Activated T-helper 1 cell treated with anti-CD3 and anti-CD28 coated beads, Interleukin-2, amount 50 U/mL, for 16 hours (primary cell): ENCODE data around the gene ASAP2.
"Not testable (repeated sequence)": the region's sequence is repeated elsewhere in the genome, so short reads cannot be mapped to it uniquely, and the experiment has no call there.

Experiments used
- DNase-seq, 2 donors: peaks; one replicate each; pipeline ENCODE4 v3.0.0-alpha.2; 2020; ENCODE audit warnings: low read depth in 1 of 2, low spot score in 1 of 2

ASAP2 gene

GRCh38 chr2:9210030-9210429 is 3.4 kb downstream of the ASAP2 start:
- no peak for DNase-seq

DNA sequence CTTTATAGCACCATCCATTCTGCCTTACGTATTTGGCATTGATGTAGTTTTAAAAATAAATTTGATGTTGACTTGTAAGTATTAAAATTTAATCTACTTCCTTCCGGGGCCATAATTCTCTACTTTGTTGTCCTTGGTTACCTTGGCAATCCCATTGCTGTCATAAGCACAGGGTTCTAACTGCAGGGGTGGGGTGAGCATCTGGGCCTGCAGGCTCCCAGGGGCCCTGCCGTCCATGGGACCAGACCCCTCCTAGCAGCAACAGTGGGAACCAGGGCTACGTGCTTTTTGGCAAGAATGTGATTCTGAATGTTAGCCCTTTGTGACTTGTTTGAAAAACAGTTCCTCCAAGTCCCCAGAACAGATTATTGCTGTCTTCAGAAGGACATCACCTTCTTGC is 4.9 kb downstream of the ASAP2 start:
- DNase-seq: no peak

GRCh38 chr2:9212010-9212635 is 5.5 kb downstream of the ASAP2 start:
- no peak for DNase-seq

- DNase-seq: no peak
These were observed 6.2 kb downstream of the ASAP2 start for GRCh38 chr2:9212661-9213411.

- DNase-seq: no peak
These were observed 7.0 kb downstream of the ASAP2 start for GRCh38 chr2:9213477-9214051.

DNA sequence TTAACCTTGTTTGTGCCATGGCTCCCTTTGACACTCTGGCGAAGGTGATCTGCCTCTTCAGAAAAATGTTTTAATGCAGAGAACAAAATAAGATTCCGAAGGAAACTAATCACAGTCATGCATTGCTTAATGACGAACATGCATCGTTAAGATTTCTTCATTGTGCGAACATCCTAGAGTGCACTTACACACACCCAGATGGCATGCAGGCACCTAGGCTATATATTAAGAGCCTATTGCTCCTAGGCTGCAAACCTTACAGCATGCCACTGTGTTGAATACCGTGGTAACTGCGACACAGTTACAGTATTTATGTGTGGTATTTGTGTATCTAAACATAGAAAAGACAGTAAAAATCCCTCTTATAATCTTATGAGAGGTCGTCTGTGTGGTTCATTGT is 8.3 kb downstream of the ASAP2 start:
- DNase-seq: no peak

DNA sequence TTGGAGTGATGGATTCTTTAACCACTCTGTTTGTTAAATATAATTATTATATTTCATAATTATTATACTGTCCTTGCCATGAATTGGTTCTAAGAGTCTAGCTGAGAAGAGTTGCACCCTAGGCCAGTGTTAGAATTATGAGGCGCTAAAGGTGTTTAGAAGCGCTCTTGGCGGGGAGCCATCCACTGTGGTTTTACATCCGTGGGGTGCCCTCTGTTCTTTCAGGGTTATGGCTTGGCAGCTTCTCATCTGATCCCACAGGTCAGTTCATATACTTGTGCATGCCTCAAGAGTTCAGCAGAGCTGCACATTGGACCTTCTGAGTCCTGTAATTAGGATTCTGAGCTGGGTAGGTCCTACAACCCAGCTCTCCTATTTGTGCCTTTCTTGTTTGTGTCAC is 9.1 kb downstream of the ASAP2 start:
- DNase-seq: no peak

DNA sequence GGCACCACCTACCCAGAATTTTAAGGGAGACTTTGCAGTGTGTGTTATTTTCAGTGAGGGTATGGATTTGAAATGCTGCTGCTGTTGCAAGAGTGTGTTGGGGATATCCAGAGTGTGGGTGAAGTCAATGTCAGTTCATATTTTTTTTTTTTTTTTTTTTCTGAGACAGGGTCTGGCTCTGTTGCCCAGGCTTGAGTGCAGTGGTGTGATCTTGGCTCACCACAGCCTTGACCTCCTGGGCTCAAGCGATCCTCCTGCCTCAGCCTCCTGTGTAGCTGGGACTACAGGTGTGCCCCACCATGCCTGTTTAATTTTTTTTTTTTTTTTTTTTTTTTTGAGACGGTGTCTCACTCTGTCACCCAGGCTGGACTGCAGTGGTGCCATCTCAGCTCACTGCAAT is 9.5 kb downstream of the ASAP2 start:
- DNase-seq: not testable (repeated sequence)

DNA sequence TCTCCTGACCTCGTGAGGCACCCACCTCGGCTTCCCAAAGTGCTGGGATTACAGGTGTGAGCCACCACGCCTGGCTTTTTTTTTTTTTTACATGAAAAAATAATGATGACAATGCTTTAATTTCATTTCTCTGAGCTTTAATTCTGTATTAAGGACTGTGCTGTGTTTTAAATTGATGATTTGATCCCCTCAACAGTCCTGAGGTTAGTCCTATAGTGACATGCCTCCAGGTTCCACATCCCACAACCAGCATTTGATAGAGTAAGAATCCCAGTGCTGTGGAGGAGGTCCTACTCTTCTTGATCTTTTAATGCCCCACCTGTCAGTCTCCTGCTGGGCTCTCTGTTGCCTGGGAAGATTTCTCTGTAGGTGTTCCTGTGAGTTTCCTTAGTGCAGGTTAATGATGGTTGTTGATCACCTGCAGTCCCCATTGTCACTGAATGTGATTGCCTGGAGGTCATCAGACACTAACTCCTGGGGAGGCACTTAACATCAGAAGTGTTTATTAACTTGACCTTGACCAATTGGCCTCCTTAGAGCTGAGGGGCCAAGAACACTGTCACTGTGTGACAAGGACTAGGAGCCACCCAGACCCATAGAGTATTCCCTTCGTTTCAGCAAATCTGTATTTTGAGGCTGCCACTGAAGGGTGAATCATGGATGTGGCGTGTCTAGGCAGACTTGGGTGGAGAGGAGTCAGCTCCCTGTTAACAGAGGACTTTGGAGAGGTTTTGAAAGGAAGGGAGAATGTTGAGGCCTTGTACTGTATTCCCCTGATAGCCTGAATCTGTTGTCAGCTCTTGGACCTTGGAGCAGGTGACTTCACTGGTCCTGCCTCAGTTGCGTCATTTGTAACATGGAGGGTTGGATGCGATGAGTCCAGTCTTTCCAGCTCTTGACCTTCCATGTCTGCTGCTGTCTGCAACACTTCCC is 11.5 kb downstream of the ASAP2 start:
- no peak for DNase-seq

DNA sequence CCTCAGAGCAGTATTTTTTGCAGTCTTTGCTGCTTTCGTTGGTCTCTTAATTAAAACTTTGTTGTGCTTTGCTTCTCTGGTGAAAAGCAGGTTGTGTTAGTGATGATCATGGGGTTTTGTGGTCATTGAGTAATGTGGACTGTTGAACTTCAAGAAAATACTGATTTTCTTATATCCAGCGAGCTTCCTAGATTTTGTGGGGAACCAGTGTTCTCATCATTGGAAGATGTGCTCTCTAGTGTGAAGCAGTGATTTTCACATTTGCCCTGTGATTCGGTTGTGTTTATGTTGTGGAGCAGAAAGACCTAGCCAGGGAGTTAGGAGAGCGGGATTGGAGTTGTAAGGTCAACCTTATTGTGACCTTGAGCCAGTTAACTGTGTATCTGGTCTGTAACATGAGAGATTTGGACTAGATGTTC is 12.4 kb downstream of the ASAP2 start:
- DNase-seq: no peak

DNA sequence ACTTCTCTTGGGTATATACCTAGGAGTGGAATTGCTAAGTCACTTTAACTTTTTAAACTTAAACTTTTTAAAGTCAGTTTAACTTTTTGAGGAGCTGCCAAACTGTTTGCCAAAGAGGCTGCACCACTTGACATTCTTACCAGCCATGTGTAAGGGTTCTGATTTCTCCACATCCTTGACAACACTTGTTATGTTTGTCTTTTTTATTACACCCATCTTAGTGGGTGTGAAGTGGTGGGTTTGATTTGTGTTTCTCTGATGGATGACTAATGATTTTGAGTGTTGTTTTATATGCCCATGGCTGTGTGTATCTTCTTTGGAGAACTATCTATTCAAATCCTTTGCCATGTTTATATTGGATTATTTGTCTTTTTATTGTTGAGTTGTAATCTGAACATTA is 13.6 kb downstream of the ASAP2 start:
- no peak for DNase-seq

GRCh38 chr2:9221223-9221622 is 14.6 kb downstream of the ASAP2 start:
- DNase-seq: no peak

DNA sequence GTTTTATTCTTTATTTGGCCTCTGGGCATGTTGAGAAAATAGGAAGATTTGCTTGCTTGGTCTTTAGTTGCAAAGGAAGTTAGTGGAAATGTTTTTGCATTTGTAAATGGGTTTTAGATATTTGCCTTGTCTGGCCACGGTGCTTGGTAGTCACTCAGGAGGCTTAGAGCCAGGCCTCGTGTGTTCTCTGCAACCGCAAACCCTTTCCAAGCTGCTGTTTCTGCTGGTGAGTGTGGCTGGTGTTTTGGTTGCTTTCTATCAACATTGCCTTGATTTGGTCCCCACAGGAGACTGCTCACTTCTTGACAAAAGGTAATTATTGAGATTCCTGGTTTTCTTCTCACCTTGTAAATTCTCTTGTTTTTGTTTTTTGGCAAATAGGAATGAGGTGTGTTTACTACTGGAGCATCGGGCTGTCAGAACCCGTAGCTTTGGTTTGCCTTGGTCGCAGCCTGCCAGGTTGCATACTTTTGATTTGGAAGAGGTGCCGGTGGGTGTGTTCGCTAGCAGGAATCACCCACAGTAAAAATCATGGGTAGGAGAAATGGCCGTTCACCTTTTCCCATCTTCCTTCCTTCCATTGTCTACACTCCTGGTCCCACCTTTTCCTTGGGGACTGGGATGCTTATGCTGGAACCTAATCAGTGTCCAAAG is 15.8 kb downstream of the ASAP2 start:
- no peak for DNase-seq

- no peak for DNase-seq
These were observed 16.3 kb downstream of the ASAP2 start for GRCh38 chr2:9222893-9223287.

DNA sequence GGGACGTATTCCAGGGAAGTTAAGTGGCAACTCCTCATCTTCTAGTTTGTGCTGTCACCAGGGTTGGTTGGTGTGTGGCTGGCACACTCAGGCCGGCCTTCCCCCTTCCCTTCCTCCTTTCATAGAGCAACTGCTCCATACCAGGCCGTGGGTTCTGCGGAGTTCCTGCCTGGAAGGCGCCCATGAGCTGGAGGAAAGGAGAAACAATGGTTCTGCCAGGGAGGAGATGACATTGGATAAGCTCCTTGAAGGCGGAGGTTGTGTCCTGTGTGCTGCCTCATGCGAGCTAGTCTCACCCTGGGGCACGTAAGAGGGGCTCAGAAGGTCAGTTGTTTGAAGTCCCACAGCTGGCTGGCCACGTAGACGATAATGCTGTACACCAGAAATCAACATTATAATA is 19.2 kb downstream of the ASAP2 start:
- no peak for DNase-seq

DNA sequence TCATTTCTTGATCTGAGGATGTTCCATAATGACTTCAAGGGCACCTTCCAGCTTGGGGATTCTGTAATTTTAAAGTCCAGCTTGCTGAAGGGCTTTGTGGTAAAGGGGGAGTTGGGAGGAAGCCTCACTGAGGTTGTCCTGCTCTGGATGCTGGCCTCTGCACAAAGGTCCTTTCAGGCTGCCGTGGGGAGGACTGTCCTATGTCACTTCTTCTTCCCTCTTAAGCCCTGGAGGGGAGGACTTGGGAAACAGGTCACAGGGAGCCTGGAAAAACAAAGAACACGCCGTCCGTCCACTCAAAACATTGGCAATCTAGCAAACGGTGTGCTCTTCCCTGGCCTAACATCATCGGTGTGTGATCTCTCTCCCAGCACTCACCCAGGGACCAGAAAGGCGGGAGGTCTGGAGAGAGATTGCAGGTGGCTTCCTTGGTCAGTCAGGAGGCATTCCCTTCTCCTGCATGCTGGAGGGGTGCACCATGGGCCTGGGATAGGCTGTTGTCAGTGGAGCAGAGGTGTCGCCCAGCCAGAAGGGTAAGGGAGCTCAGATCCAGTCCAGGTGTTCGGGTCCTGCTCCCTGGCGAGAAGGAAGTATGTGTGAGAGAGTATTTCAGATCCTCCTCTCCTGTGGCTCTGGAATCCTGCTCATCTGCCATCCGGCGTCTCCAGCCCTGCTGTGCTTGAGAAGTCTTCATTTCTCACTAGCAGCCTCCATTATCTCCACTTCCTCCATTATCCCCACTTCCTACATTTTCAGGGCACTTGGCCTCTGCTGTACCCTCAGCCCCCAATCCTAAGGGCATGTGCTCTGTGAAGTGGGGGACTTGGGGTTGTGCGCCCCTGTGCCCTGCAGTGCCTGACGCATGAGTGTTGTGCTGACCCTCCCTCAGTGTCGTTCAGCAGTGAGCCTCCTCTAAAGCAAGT is 20.1 kb downstream of the ASAP2 start:
- DNase-seq: no peak

DNA sequence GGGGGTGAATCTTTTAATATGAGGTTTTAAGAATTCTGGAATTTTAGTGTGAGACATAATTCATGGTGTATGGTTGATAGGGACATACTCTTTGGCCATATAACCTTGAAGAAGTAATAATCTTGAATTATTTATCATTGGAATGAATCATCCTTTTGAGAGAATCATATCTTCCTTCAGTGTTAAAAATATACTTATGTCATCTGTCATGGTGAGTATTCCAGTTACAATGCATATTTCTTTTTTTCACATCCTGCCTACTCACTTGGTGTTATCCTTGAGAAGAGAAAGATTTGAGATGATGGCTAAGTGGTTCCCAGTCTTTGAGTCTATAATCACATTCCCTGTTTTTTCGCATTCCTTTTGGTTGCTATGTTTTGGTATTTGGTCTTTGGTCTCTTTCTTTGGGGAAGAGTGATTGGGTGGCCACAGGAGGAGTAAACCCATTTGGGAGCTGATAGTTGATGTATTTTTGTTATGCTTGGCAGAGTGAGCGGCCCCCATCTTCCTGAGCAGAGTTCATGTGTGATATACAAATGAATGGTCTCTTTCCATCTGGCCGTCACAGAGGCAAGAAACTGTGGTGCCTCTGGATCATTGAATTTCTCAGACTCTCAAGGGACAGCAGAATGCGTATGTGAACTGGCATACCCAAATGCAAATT is 21.6 kb downstream of the ASAP2 start:
- no peak for DNase-seq

GRCh38 chr2:9228781-9229469 is 22.3 kb downstream of the ASAP2 start:
- no peak for DNase-seq

GRCh38 chr2:9229470-9229820 is 22.8 kb downstream of the ASAP2 start:
- DNase-seq: no peak
